Endothelial cell of umbilical vein (primary cell): ENCODE measurements around the gene ABR. TPM values are rescaled to one million over a fixed set of nuclear protein-coding genes. Genes with fewer than 3 reads are reported as not detected.

Experiments used
- BruUV-seq: library from RNA; stranded (reverse); fragments of 400-500 nt; replicated peaks from 2 replicates; lab custom pipeline; 2021; lab: Mats Ljungman, UMichigan
- CTCF ChIA-PET: fragments of 300-600, 350-600 bp; sonication (Branson Sonifier 250); formaldehyde crosslinking; loops from one replicate; lab custom pipeline; 2021; ENCODE audit warnings: antibody characterized with exemption, inconsistent platforms; lab: Charles Lee
- POLR2A ChIA-PET: fragments of 300-600, 350-600 bp; sonication (Branson Sonifier 250); formaldehyde crosslinking; loops from one replicate; lab custom pipeline; 2021; ENCODE audit warnings: antibody characterized with exemption, inconsistent platforms; lab: Charles Lee
- DNase-seq: peaks from one replicate; pipeline ENCODE4 v3.0.0-alpha.2; 2011; ENCODE audit warnings: low read depth, low spot score
- FAIRE-seq: peaks from 2 replicates; lab custom pipeline; 2011; peaks lifted over from hg19 to GRCh38; lab: Jason Lieb, UNC
- H2AFZ ChIP-seq: 2 replicates; pipeline ENCODE4 v1.6.0; 2012; ENCODE audit warnings: low read depth, low read length, control low read depth, inconsistent platforms
- H3K27ac ChIP-seq: 2 replicates; pipeline ENCODE4 v1.5.1; 2011; ENCODE audit warnings: low read depth, mild to moderate bottlenecking, control low read depth, low read length, moderate library complexity; ENCODE audit not compliant: insufficient read depth
- H3K27me3 ChIP-seq, 2 experiments: 2 replicates each; pipeline versions ENCODE4 v1.6.0 to v1.6.1; 2011; ENCODE audit warnings: low read length in 2 of 2, mixed read lengths in 1 of 2; ENCODE audit not compliant: control insufficient read depth in 2 of 2, insufficient read depth in 2 of 2
- H3K36me3 ChIP-seq, 2 experiments: 2 replicates in 1 of 2; 3 replicates in 1 of 2; pipeline ENCODE4 v1.5.1; 2011; ENCODE audit warnings: low read length in 2 of 2, mild to moderate bottlenecking in 1 of 2, moderate library complexity in 1 of 2; ENCODE audit not compliant: control insufficient read depth in 2 of 2, insufficient read depth in 2 of 2; ENCODE audit errors: extremely low read depth in 1 of 2
- H3K4me1 ChIP-seq: 3 replicates; pipeline ENCODE4 v1.5.1; 2011; ENCODE audit warnings: mild to moderate bottlenecking, low read length; ENCODE audit not compliant: control insufficient read depth, insufficient read depth; ENCODE audit errors: extremely low read depth
- H3K4me2 ChIP-seq: 2 replicates; pipeline ENCODE4 v1.6.1; 2011; ENCODE audit warnings: low read length, control low read depth, mixed read lengths; ENCODE audit not compliant: insufficient read depth
- H3K4me3 ChIP-seq, 3 experiments: fragments of 200-600 bp in 1 of 3; sonication (generic), shearing (Covaris generic) in 1 of 3; replicated peaks in 1 of 3; 2 replicates each; pipeline ENCODE4 v1.5.1; 2011 to 2016; ENCODE audit warnings: control low read depth in 3 of 3, low read length in 3 of 3, mild to moderate bottlenecking in 2 of 3, inconsistent platforms in 1 of 3, low read depth in 1 of 3, moderate library complexity in 1 of 3; ENCODE audit not compliant: insufficient read depth in 1 of 3
- H3K79me2 ChIP-seq: 2 replicates; pipeline ENCODE4 v1.6.0; 2012; ENCODE audit warnings: low read length, inconsistent platforms; ENCODE audit not compliant: control insufficient read depth, insufficient read depth
- H3K9ac ChIP-seq: replicated peaks from 2 replicates; pipeline ENCODE3; 2011; ENCODE audit warnings: low read length, control low read depth; ENCODE audit not compliant: insufficient read depth; ENCODE audit errors: extremely low read depth
- H3K9me1 ChIP-seq: replicated peaks from 3 replicates; pipeline ENCODE4 v1.6.0; 2011; ENCODE audit warnings: mild to moderate bottlenecking, low read length; ENCODE audit not compliant: control insufficient read depth, insufficient read depth; ENCODE audit errors: extremely low read depth
- H3K9me3 ChIP-seq: replicated peaks from 2 replicates; pipeline ENCODE4 v1.5.1; 2012; ENCODE audit warnings: low read length, inconsistent platforms; ENCODE audit not compliant: control insufficient read depth, insufficient read depth
- H4K20me1 ChIP-seq: replicated peaks from 2 replicates; pipeline ENCODE3; 2011; ENCODE audit warnings: mild to moderate bottlenecking, low read length; ENCODE audit not compliant: control insufficient read depth, insufficient read depth; ENCODE audit errors: extremely low read depth
- EZH2 ChIP-seq: IDR thresholded peaks from 2 replicates; pipeline ENCODE4 v1.6.1; 2012; ENCODE audit warnings: borderline replicate concordance, low read depth, mild to moderate bottlenecking, moderate library complexity, low read length, inconsistent platforms; ENCODE audit not compliant: severe bottlenecking
- FOS ChIP-seq: IDR thresholded peaks from 2 replicates; pipeline ENCODE4 v1.6.1; 2011; ENCODE audit warnings: mild to moderate bottlenecking, low read length, moderate library complexity, borderline replicate concordance; ENCODE audit not compliant: insufficient read depth
- GATA2 ChIP-seq: IDR thresholded peaks from 2 replicates; pipeline ENCODE4 v1.7.0; 2011; ENCODE audit warnings: low read depth, mild to moderate bottlenecking, moderate library complexity, mixed read lengths, low read length; ENCODE audit not compliant: insufficient read length, insufficient read depth
- JUN ChIP-seq: IDR thresholded peaks from 2 replicates; pipeline ENCODE4 v1.6.1; 2011; ENCODE audit warnings: borderline replicate concordance, low read depth; ENCODE audit not compliant: insufficient read length, insufficient read depth
- MYC ChIP-seq: IDR thresholded peaks from one replicate; pipeline ENCODE4 v1.6.1; 2011; ENCODE audit warnings: mild to moderate bottlenecking, low read depth, low read length
- POLR2A ChIP-seq: IDR thresholded peaks from 2 replicates; pipeline ENCODE4 v1.6.1; 2012; ENCODE audit warnings: low read depth, mild to moderate bottlenecking, control low read depth, low read length
- POLR2AphosphoS5 ChIP-seq: IDR thresholded peaks from 2 replicates; pipeline ENCODE4 v1.6.1; 2012; ENCODE audit warnings: low read depth, mild to moderate bottlenecking, control low read depth, low read length, moderate library complexity; ENCODE audit not compliant: insufficient read depth
- dilution Hi-C: fragments of 300-500 bp; cut with MboI; formaldehyde crosslinking; loops from one replicate; pipeline ENCODE4 v1.15.0; 2019; ENCODE audit warnings: low sequenced_read_pairs; ENCODE audit not compliant: extremely low pct_ligation_motif_present
- intact Hi-C: fragments of 100-400 bp; cut with micrococcal nuclease; formaldehyde crosslinking; loops from one replicate; pipeline ENCODE4 v1.10.0; 2022
- polyA plus RNA-seq, 4 experiments: library from polyadenylated mRNA; depleted of rRNA in 3 of 4; stranded (reverse) in 3 of 4; unstranded in 1 of 4; fragments of >200 nt; gene quantifications; 2 replicates each; pipeline versions ENCODE4 v1.2.1 to v1.2.3, GENCODE V29; 2011 to 2012; ENCODE audit warnings: missing spikeins in 1 of 4
- total RNA-seq: library from RNA; stranded (reverse); gene quantifications from 2 replicates; pipeline ENCODE4 v1.2.3, GENCODE V29; 2021
- TF ChIP-seq, protein P1 (sequence below), 2 donors: IDR thresholded peaks; 1 replicate in 1 of 2; 2 replicates in 1 of 2; pipeline ENCODE4 v1.5.1; 2011; ENCODE audit warnings: low read length in 2 of 2, mild to moderate bottlenecking in 2 of 2, moderate library complexity in 2 of 2, control low read depth in 1 of 2, inconsistent platforms in 1 of 2, low read depth in 1 of 2; ENCODE audit not compliant: insufficient read depth in 1 of 2; ENCODE audit errors: extremely low read depth in 1 of 2
- TF ChIP-seq, protein P2 (sequence below): IDR thresholded peaks from 2 replicates; pipeline ENCODE4 v1.6.1; 2011; ENCODE audit not compliant: insufficient read depth, insufficient read length

ABR gene
- total and polyA plus RNA-seq, 2 donors (not counting 3 experiments of a cell fraction or from before 2014, with no cell fraction given): 83.5 to 96.8 TPM

DNA sequence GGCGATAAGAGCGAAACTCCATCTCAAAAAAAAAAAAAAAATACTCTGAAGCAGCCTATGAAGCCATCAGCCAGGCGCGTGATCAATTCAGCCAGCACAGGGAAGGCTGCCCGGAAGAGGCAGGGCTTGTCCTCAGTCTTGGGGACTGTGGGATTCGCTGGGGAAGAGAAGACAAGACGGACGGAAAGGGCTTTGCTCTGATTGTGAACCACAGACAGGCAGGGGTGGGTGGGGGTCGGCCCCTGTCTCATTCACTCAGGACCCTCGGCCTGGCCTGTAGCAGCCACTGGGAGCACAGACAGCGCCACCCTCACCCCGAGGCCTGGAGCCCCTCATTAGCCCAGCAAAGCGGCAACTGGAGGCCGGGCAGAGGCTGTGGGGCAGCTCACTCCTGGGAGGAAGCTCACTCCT, 37.2 kb downstream of the ABR start:
- no peak overlapping the region for H3K27ac ChIP-seq
- CTCF ChIA-PET: interaction anchor here (1.4 to 6.8 kb wide), 4 partner anchors 20 to 86 kb away, joined by 4 to 53 read pairs (median 20); no protein-coding TSS in a partner anchor
- POLR2A ChIA-PET: no interaction called here
- BruUV-seq: no TSS peak
- H4K20me1 ChIP-seq: no peaks in the 10 kb centered on the region
- intact Hi-C loops: no loop called here
- H3K9me3 ChIP-seq: no peaks in the 10 kb centered on the region
- no peaks in the 10 kb centered on the region for H3K36me3 ChIP-seq
- H2AFZ ChIP-seq: no peak overlapping the region
- H3K9me1 ChIP-seq: no peaks in the 10 kb centered on the region
- no peaks in the 10 kb centered on the region for H3K79me2 ChIP-seq
- H3K4me1 ChIP-seq: peaks cover 8% of the 10 kb centered on the region
- no peaks in the 10 kb centered on the region for H3K27me3 ChIP-seq
- FAIRE-seq (no peak), DNase-seq (no peak)
- no peak overlapping the region for H3K4me2 ChIP-seq
- TF ChIP-seq JUN: no peak
- TF ChIP-seq, protein P1, sequence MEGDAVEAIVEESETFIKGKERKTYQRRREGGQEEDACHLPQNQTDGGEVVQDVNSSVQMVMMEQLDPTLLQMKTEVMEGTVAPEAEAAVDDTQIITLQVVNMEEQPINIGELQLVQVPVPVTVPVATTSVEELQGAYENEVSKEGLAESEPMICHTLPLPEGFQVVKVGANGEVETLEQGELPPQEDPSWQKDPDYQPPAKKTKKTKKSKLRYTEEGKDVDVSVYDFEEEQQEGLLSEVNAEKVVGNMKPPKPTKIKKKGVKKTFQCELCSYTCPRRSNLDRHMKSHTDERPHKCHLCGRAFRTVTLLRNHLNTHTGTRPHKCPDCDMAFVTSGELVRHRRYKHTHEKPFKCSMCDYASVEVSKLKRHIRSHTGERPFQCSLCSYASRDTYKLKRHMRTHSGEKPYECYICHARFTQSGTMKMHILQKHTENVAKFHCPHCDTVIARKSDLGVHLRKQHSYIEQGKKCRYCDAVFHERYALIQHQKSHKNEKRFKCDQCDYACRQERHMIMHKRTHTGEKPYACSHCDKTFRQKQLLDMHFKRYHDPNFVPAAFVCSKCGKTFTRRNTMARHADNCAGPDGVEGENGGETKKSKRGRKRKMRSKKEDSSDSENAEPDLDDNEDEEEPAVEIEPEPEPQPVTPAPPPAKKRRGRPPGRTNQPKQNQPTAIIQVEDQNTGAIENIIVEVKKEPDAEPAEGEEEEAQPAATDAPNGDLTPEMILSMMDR (IDR thresholded peaks at IDR 0.05; ENCODE audit: extremely low read depth in 1 of 2, insufficient read depth in 1 of 2, low read depth in 1 of 2, low read length in 2 of 2): no peak
- no peak for TF ChIP-seq EZH2
- no peak for TF ChIP-seq POLR2A
- no peak for TF ChIP-seq GATA2
- TF ChIP-seq FOS: no peak
- no peak for TF ChIP-seq MYC
- TF ChIP-seq POLR2AphosphoS5: no peak
- TF ChIP-seq, protein P2, sequence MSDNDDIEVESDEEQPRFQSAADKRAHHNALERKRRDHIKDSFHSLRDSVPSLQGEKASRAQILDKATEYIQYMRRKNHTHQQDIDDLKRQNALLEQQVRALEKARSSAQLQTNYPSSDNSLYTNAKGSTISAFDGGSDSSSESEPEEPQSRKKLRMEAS: no peak
- H3K9ac ChIP-seq: no peak overlapping the region
- no peak overlapping the region for H3K4me3 ChIP-seq
- dilution Hi-C loops: no loop called here
